GM18909 (cell line): ENCODE data around the gene WDR64.

ENCODE experiments used
- ATAC-seq: cut with Tn5 transposase; IDR thresholded peaks from one replicate; pipeline ENCODE4 v1.9.1; 2021; ENCODE audit warnings: mild to moderate bottlenecking; ENCODE audit not compliant: unreplicated experiment, poor library complexity

Gene WDR64

GRCh38 chr1:241827264-241827663 lies 175.2 kb downstream of the WDR64 start:
- no peak for ATAC-seq

GRCh38 chr1:241828463-241829021 lies 176.5 kb downstream of the WDR64 start:
- no peak for ATAC-seq

- ATAC-seq = no peak
Observed at GRCh38 chr1:241829468-241829867, 177.4 kb downstream of the WDR64 start.

GRCh38 chr1:241834733-241835377 lies 182.8 kb downstream of the WDR64 start:
- no peak for ATAC-seq

- ATAC-seq = no peak
Observed at GRCh38 chr1:241836941-241837340, 184.9 kb downstream of the WDR64 start.

GRCh38 chr1:241837416-241837815 lies 185.3 kb downstream of the WDR64 start:
- ATAC-seq = no peak

GRCh38 chr1:241837901-241838300 lies 185.8 kb downstream of the WDR64 start:
- ATAC-seq = no peak

GRCh38 chr1:241838897-241839296 lies 186.8 kb downstream of the WDR64 start:
- ATAC-seq = peak; percentile 57

GRCh38 chr1:241839369-241839979 lies 187.4 kb downstream of the WDR64 start:
- ATAC-seq = peak; percentile 64

- no peak for ATAC-seq
Observed at GRCh38 chr1:241840164-241840563, 188.1 kb downstream of the WDR64 start.

GRCh38 chr1:241841691-241842090 lies 189.6 kb downstream of the WDR64 start:
- ATAC-seq = no peak

GRCh38 chr1:241842565-241842964 lies 190.5 kb downstream of the WDR64 start:
- ATAC-seq = no peak

GRCh38 chr1:241844593-241844992 lies 192.5 kb downstream of the WDR64 start:
- no peak for ATAC-seq

- ATAC-seq = no peak
Observed at GRCh38 chr1:241846375-241846774, 194.3 kb downstream of the WDR64 start.

- ATAC-seq = no peak
Observed at GRCh38 chr1:241846862-241847539, 194.9 kb downstream of the WDR64 start.

- ATAC-seq = no peak
Observed at GRCh38 chr1:241847540-241847795, 195.4 kb downstream of the WDR64 start.

- peak; percentile 97 for ATAC-seq
Observed at GRCh38 chr1:241847796-241848685, 196.0 kb downstream of the WDR64 start, which contains the start of gene EXO1. EXO1 (plus strand) TSS chr1:241848204; CDS start chr1:241850426, 2,222 bp downstream.

- ATAC-seq = peak; percentile 7
Observed at GRCh38 chr1:241848686-241849344, 196.7 kb downstream of the WDR64 start.

GRCh38 chr1:241849345-241849695 lies 197.2 kb downstream of the WDR64 start:
- ATAC-seq = no peak
